ENCODE results near the gene ARHGAP6.
A peak's percentile ranks its signal among the peaks of the same experiment; 100 is the strongest.

ARHGAP6 gene

DNA sequence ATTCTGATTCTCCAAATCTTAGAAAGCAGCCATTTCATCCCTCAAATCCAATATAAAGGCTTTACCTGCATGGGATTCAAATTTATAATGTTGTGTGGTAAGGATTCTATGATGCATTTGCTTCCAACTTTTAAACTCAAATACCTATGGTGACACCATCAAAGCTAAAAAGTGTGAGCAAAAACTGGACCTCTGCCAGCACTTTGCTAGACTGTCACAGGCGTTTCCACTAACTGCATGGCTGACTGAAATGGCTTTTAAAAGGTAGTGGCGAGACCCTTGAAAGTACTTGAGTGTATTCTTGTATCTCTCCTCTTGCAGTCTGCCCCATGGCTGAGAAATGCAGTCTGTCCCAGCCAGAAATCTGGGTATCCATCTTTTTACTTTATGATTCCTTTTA, 203.1 kb downstream of the ARHGAP6 start:
- Histone ChIP-seq H3K36me3 (no peaks in the 10 kb centered on the region), H3K27me3 (no peaks in the 10 kb centered on the region), H3K4me1 (peaks cover 0 to 28% (median 17%) of the 10 kb centered on the region in 4 donors), H3K4me3 (no peak overlapping the region), H3K9me3 (no peaks in the 10 kb centered on the region), H3K27ac (peak overlapping the region; percentile 55 to 61)
- TF ChIP-seq, protein P1, sequence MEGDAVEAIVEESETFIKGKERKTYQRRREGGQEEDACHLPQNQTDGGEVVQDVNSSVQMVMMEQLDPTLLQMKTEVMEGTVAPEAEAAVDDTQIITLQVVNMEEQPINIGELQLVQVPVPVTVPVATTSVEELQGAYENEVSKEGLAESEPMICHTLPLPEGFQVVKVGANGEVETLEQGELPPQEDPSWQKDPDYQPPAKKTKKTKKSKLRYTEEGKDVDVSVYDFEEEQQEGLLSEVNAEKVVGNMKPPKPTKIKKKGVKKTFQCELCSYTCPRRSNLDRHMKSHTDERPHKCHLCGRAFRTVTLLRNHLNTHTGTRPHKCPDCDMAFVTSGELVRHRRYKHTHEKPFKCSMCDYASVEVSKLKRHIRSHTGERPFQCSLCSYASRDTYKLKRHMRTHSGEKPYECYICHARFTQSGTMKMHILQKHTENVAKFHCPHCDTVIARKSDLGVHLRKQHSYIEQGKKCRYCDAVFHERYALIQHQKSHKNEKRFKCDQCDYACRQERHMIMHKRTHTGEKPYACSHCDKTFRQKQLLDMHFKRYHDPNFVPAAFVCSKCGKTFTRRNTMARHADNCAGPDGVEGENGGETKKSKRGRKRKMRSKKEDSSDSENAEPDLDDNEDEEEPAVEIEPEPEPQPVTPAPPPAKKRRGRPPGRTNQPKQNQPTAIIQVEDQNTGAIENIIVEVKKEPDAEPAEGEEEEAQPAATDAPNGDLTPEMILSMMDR (IDR thresholded peaks at IDR 0.05), result no peak
- no peak for DNase-seq
- intact Hi-C loops (cut with DNase I; ENCODE audit: low total_unique reads), result no loop called here

DNA sequence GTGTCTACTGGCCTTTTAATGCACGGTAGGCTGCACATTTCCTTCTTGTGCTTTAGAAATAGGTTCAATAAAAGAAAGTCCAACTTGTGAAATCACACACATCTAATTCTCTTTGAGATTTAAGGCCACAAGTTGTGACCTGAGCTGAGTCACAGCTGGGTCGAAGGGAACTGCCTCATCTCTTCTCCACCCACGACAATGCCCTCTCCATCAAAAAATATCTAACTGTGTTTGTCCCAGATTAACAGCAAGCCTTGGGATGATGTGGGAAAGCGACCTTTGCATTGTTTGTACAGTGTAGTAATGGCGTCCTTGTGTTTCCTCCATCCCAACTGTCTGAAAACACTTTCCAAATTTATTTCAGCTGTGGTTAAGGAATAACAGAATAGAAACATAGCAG, 203.6 kb downstream of the ARHGAP6 start:
- Histone ChIP-seq H3K27me3 (no peaks in the 10 kb centered on the region), H3K36me3 (no peaks in the 10 kb centered on the region), H3K9me3 (no peaks in the 10 kb centered on the region), H3K4me1 (peaks cover 0 to 31% (median 17%) of the 10 kb centered on the region in 4 donors), H3K4me3 (no peak overlapping the region), H3K27ac (peak overlapping the region; percentile 55 to 61)
- DNase-seq, result no peak
- TF ChIP-seq, protein P1 (IDR thresholded peaks at IDR 0.05), result no peak
- intact Hi-C loops (cut with DNase I; ENCODE audit: low total_unique reads), result no loop called here

DNA sequence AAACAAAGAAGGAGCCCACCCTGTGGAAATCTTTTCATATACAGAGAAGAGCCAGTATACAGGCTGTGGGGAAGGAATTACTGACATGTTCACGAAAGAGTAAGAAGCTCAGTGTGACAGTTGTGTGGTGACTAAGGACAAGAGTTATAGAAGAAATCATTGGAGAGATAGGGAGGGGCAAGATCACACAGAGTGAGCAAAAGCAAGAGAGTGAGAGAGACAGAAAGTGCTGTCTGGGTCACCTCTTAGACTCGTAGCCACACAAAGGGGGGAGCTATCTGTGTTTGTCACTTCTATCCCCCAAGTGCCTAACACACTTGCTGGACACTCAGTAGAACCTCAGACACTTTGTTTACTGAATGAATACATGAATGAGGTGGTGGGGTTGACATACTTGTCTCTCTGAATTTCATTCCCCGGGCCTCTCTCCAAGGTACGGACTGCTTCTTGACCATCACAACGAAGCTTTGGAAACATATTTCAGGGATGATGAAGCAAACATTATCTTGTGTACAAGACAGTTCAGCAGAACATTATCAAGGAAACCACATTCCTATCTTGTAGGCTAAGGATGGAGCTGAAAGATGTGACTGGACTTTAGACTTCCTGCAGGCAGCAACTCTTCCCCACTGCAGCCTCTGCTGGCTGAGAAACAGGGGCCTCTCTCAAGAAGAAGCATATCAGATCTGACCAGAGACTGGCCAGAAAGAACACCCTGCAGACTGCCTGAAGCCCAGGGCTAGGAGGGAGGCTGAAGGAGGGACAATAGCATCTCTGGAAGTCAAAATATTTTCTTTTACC, 204.3 kb downstream of the ARHGAP6 start:
- Histone ChIP-seq H3K4me1 (peaks cover 0 to 31% (median 17%) of the 10 kb centered on the region in 4 donors), H3K27ac (peak overlapping the region; percentile 55 to 61), H3K9me3 (no peaks in the 10 kb centered on the region), H3K27me3 (no peaks in the 10 kb centered on the region), H3K4me3 (no peak overlapping the region), H3K36me3 (no peaks in the 10 kb centered on the region)
- intact Hi-C loops (cut with DNase I; ENCODE audit: low total_unique reads), result no loop called here
- TF ChIP-seq, protein P1 (IDR thresholded peaks at IDR 0.05), result no peak
- no peak for DNase-seq

DNA sequence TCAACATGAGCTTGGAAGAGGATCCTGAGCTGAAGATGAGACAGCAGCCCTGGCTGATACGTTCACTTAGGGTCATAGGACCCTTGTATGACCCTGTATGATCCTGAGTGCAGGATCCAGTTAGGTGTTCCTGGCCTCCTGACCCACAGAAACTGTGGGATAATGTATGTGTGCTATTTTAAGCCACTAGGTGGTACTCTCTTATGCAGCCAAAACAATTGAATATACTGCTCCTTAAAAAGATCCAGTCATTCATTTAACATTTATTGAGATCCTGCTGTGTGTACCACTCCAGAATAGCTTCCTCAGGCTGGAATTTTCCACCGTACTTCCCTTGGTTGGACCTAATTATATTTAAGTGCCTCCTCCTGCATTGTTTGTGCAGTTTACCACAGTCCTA, 205.4 kb downstream of the ARHGAP6 start:
- no peaks in the 10 kb centered on the region for H3K36me3 ChIP-seq
- no peak overlapping the region for H3K4me3 ChIP-seq
- TF ChIP-seq, protein P1 (IDR thresholded peaks at IDR 0.05), result no peak
- peaks cover 0 to 31% (median 17%) of the 10 kb centered on the region in 4 donors for H3K4me1 ChIP-seq
- intact Hi-C loops (cut with DNase I; ENCODE audit: low total_unique reads), result no loop called here
- no peak overlapping the region for H3K27ac ChIP-seq
- no peak for DNase-seq
- H3K27me3 ChIP-seq, result no peaks in the 10 kb centered on the region
- H3K9me3 ChIP-seq, result no peaks in the 10 kb centered on the region

DNA sequence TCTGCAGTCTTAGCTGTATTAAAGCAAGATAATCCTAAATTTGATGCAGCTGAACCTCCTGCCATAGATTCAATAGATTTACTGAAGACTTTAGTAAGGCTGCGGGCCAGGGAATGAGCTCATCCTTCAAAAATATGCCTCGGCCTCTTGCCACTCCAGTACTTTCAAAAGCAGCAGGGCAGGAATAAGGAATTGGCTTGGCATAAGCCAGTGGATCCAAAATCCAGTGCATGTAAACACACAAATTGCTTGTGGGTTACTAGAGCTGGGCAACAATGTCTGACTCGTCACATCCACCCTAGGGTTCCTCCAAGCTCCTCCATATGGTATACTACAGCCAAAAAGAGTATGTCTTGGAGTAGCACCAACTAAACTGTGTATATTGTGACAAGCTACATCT, 207.6 kb downstream of the ARHGAP6 start:
- H3K27ac ChIP-seq, result peak overlapping the region in 1 of 2 donors; percentile 15
- H3K27me3 ChIP-seq, result no peaks in the 10 kb centered on the region
- H3K4me3 ChIP-seq, result no peak overlapping the region
- H3K9me3 ChIP-seq, result no peaks in the 10 kb centered on the region
- peak; percentile 21 to 63 for DNase-seq
- intact Hi-C loops (cut with DNase I; ENCODE audit: low total_unique reads), result no loop called here
- H3K4me1 ChIP-seq, result peaks cover 0 to 31% (median 17%) of the 10 kb centered on the region in 4 donors
- H3K36me3 ChIP-seq, result no peaks in the 10 kb centered on the region
- TF ChIP-seq, protein P1 (IDR thresholded peaks at IDR 0.05), result no peak
